Activated effector memory CD4-positive, alpha-beta T cell treated with Interleukin-2 at 50 U/mL for 16 hours (primary cell): Measurements from ENCODE around the gene FAM163B.

ENCODE experiments used
- DNase-seq: peaks from one replicate; pipeline ENCODE4 v3.0.0-alpha.2; 2020

FAM163B gene

GRCh38 chr9:133597316-133597957 lies 11.8 kb downstream of the FAM163B start:
- no peak for DNase-seq

GRCh38 chr9:133595910-133596309 lies 13.3 kb downstream of the FAM163B start:
- DNase-seq, result no peak

GRCh38 chr9:133594310-133594709 lies 14.9 kb downstream of the FAM163B start:
- no peak for DNase-seq

- DNase-seq, result no peak
Observed at GRCh38 chr9:133593587-133594253, 15.5 kb downstream of the FAM163B start.

- no peak for DNase-seq
Observed at GRCh38 chr9:133592731-133593409, 16.3 kb downstream of the FAM163B start.

GRCh38 chr9:133591985-133592384 lies 17.2 kb downstream of the FAM163B start:
- DNase-seq, result no peak

GRCh38 chr9:133591116-133591910 lies 17.9 kb downstream of the FAM163B start:
- DNase-seq, result no peak

GRCh38 chr9:133590231-133590855 lies 18.8 kb downstream of the FAM163B start:
- DNase-seq, result no peak

- peak; percentile 17 for DNase-seq
Observed at GRCh38 chr9:133589454-133590227, 19.5 kb downstream of the FAM163B start.

- no peak for DNase-seq
Observed at GRCh38 chr9:133587466-133587865, 21.7 kb downstream of the FAM163B start.

- no peak for DNase-seq
Observed at GRCh38 chr9:133587051-133587450, 22.1 kb downstream of the FAM163B start.

- no peak for DNase-seq
Observed at GRCh38 chr9:133585481-133586351, 23.5 kb downstream of the FAM163B start.

- no peak for DNase-seq
Observed at GRCh38 chr9:133584559-133585476, 24.4 kb downstream of the FAM163B start.

GRCh38 chr9:133584167-133584558 lies 25.0 kb downstream of the FAM163B start:
- DNase-seq, result no peak

GRCh38 chr9:133583586-133583985 lies 25.6 kb downstream of the FAM163B start:
- no peak for DNase-seq

- no peak for DNase-seq
Observed at GRCh38 chr9:133583111-133583510, 26.1 kb downstream of the FAM163B start.

- no peak for DNase-seq
Observed at GRCh38 chr9:133582501-133583045, 26.6 kb downstream of the FAM163B start.

GRCh38 chr9:133581513-133582343 lies 27.5 kb downstream of the FAM163B start:
- DNase-seq, result no peak

GRCh38 chr9:133581011-133581410 lies 28.2 kb downstream of the FAM163B start:
- DNase-seq, result no peak
